ENCODE measurements around the gene NUTM2A.
"Not testable (repeated sequence)": the region's sequence is repeated elsewhere in the genome, so short reads cannot be mapped to it uniquely, and the experiment has no call there.

The NUTM2A gene

GRCh38 chr10:87248818-87249353 lies 23.6 kb downstream of the NUTM2A start:
- not testable (repeated sequence) for DNase-seq (ENCODE audit: low read depth in 2 of 2)

- not testable (repeated sequence) for DNase-seq (ENCODE audit: low read depth in 2 of 2)
Measured at GRCh38 chr10:87280749-87281392, 55.6 kb downstream of the NUTM2A start.

All from stimulated activated CD8-positive, alpha-beta memory T cell treated with anti-CD3 and anti-CD28 coated beads, Interleukin-15, amount 100 ng/mL, for 4 hours (primary cell).